ENCODE results near the gene HSD17B12. TPM values are rescaled to one million over a fixed set of nuclear protein-coding genes. Genes with fewer than 3 reads are reported as not detected.

HSD17B12 gene
- total RNA-seq, 1 donor: 148 TPM

GRCh38 chr11:43693731-43694130, 13.2 kb downstream of the HSD17B12 start:
- no peak for DNase-seq (ENCODE audit: low read depth)
- no peak overlapping the region for H3K4me3 ChIP-seq (ENCODE audit: low read depth, low read length)

DNA sequence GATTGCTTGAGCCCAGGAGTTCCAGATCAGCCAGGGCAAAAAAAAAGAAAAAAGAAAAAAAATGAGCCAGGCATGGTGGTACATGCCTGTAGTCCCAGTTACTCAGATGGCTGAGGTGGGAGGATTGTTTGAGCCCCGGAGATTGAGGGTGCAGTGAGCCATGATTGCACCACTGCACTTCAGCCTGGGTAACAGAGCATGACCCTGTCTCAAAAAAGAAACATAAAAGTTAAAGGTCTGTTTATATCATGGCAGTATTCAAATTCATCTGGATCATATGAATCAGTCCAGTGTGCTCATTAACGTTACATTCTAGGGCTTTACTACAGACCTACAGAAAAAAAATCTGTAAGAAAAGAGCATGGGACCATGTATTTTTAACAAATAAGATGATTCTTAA, 13.9 kb downstream of the HSD17B12 start:
- no peak for DNase-seq (ENCODE audit: low read depth)
- TF ChIP-seq CTCF (IDR thresholded peaks at IDR 0.05; ENCODE audit: insufficient read depth, low read depth, low read length): no peak
- H3K4me3 ChIP-seq (ENCODE audit: low read depth, low read length): no peak overlapping the region

More at GRCh38 chr11:43693731-43694130, 13.2 kb downstream of the HSD17B12 start:
- no peak for TF ChIP-seq CTCF (IDR thresholded peaks at IDR 0.05; ENCODE audit: insufficient read depth, low read depth, low read length)

- no peak overlapping the region for H3K4me3 ChIP-seq (ENCODE audit: low read depth, low read length)
- no peak for TF ChIP-seq CTCF (IDR thresholded peaks at IDR 0.05; ENCODE audit: insufficient read depth, low read depth, low read length)
- peak; percentile 53 for DNase-seq (ENCODE audit: low read depth)
Observed at GRCh38 chr11:43697679-43698078, 17.1 kb downstream of the HSD17B12 start.

- no peak for TF ChIP-seq CTCF (IDR thresholded peaks at IDR 0.05; ENCODE audit: insufficient read depth, low read depth, low read length)
- no peak overlapping the region for H3K4me3 ChIP-seq (ENCODE audit: low read depth, low read length)
- DNase-seq (ENCODE audit: low read depth): no peak
Observed at GRCh38 chr11:43699870-43700269, 19.3 kb downstream of the HSD17B12 start.

GRCh38 chr11:43706631-43707030, 26.1 kb downstream of the HSD17B12 start:
- TF ChIP-seq CTCF (IDR thresholded peaks at IDR 0.05; ENCODE audit: insufficient read depth, low read depth, low read length): no peak
- H3K4me3 ChIP-seq (ENCODE audit: low read depth, low read length): no peak overlapping the region
- no peak for DNase-seq (ENCODE audit: low read depth)

DNA sequence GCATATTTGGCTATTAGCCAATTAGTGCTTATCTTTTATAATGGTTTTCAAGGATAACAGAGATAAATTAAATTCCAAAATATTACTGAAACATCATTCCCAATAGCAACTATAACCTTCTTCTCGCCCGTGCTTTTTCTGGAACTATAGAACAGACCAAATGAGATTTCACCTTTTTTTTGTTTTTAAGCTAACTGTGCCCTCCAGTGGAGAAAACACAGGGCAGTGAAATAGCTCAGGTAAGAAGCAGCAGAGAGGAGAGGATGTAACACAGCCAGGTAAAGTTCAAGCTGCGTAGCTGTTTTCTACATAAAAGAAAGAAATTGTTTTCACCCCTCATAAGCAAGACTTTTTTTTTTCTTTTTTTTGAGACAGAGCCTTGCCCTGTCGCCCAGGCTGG, 28.2 kb downstream of the HSD17B12 start:
- no peak for DNase-seq (ENCODE audit: low read depth)
- no peak overlapping the region for H3K4me3 ChIP-seq (ENCODE audit: low read depth, low read length)
- TF ChIP-seq CTCF (IDR thresholded peaks at IDR 0.05; ENCODE audit: insufficient read depth, low read depth, low read length): peak; percentile 37

DNA sequence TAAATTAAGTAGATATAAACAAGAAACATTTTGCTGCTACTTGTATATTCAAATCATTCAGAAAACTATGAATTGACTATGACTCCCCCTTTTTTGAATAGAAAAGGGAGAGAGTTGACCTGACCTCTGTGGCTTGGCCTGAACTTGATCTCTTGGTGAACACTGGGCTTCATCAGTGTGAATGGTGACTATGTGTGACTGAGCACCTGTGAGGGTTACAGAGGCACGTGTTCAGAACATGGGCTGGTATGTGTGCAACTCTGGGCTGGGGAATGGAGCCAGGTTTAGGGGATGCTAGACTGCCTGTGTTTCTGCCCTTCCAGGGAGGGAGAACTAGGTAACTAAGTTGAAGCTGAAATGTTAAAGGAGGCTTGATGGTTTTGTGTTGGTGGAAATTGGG, 29.2 kb downstream of the HSD17B12 start:
- DNase-seq (ENCODE audit: low read depth): no peak
- no peak overlapping the region for H3K4me3 ChIP-seq (ENCODE audit: low read depth, low read length)
- no peak for TF ChIP-seq CTCF (IDR thresholded peaks at IDR 0.05; ENCODE audit: insufficient read depth, low read depth, low read length)
